Measurements from ENCODE around the gene RASSF7. TPM values are rescaled to one million over a fixed set of nuclear protein-coding genes. Genes with fewer than 3 reads are reported as not detected.

The RASSF7 gene
- total RNA-seq, 1 experiment from 2014 or later, result 36.2 TPM

DNA sequence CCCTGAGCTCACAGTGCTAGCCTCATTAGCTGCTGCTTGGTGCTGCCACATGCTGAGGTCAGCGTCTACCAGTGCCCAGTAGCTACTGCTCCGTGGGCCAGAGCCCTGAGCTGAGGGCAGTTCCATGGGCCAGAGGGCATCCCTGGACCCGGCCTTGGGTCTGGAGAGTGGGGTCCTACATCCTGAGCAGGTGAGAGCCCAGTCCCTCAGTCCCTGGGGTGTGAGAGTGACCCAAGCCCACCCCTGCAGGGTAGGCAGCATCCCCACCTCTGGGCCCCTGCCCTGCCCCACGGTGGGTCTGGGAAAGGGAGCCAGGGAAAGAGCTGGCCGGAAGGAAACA, 10.1 kb upstream of the RASSF7 start:
- ChIA-PET CTCF (no interaction called here), POLR2A (ENCODE audit: unreplicated experiment) (interaction anchor here (0.6 kb wide), 2 partner anchors 146 to 226 kb away, joined by 3 to 6 read pairs; no protein-coding TSS in a partner anchor)
- Histone ChIP-seq H2AFZ (no peak overlapping the region), H3K79me2 (ENCODE audit: low read depth) (no peaks in the 10 kb centered on the region), H3K4me2 (no peak overlapping the region), H3K4me3 (no peak overlapping the region), H3K4me1 (replicated peaks; ENCODE audit: insufficient read depth) (no peaks in the 10 kb centered on the region), H3K9me2 (ENCODE audit: insufficient read depth) (no peaks in the 10 kb centered on the region), H3K36me3 (ENCODE audit: low read depth) (no peaks in the 10 kb centered on the region), H3K27me3 (ENCODE audit: insufficient read depth, low read depth) (no peaks in the 10 kb centered on the region), H3K27ac (no peak overlapping the region), H4K20me1 (ENCODE audit: insufficient read depth) (no peaks in the 10 kb centered on the region), H3F3A (ENCODE audit: insufficient read depth, low read depth) (no peaks in the 10 kb centered on the region), H3K9me3 (ENCODE audit: insufficient read depth, low read depth) (no peaks in the 10 kb centered on the region)
- TF ChIP-seq, protein P1, sequence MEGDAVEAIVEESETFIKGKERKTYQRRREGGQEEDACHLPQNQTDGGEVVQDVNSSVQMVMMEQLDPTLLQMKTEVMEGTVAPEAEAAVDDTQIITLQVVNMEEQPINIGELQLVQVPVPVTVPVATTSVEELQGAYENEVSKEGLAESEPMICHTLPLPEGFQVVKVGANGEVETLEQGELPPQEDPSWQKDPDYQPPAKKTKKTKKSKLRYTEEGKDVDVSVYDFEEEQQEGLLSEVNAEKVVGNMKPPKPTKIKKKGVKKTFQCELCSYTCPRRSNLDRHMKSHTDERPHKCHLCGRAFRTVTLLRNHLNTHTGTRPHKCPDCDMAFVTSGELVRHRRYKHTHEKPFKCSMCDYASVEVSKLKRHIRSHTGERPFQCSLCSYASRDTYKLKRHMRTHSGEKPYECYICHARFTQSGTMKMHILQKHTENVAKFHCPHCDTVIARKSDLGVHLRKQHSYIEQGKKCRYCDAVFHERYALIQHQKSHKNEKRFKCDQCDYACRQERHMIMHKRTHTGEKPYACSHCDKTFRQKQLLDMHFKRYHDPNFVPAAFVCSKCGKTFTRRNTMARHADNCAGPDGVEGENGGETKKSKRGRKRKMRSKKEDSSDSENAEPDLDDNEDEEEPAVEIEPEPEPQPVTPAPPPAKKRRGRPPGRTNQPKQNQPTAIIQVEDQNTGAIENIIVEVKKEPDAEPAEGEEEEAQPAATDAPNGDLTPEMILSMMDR (conservative IDR thresholded peaks at IDR 0.05), result no peak
- no peak for TF ChIP-seq EZH2 (IDR thresholded peaks at IDR 0.05; ENCODE audit: low read depth)
- intact Hi-C loops (cut with micrococcal nuclease; ENCODE audit: unreplicated experiment), result no loop called here
- no peak for DNase-seq
- no TSS peak for BruUV-seq (replicated peaks)

DNA sequence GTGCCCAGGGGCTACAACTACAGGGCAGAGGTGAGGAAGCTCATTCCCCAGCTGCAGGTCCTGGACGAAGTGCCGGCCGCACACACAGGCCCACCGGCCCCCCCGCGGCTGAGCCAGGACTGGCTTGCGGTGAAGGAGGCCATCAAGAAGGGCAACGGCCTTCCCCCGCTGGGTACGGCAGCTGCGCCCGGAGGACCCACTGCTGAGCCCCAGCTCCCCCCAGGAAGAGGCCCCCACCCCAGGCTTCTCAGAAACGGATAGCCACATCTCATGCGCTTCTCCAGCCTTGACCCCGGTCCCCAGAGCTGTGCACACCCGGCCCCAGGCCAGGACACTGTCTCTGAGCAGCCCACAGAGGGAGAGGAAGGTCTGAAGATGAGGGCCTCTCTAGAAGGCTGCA, 9.6 kb upstream of the RASSF7 start:
- DNase-seq, result no peak
- CTCF ChIA-PET, result no interaction called here
- BruUV-seq (replicated peaks), result no TSS peak
- Histone ChIP-seq H3F3A (ENCODE audit: insufficient read depth, low read depth) (no peaks in the 10 kb centered on the region), H4K20me1 (ENCODE audit: insufficient read depth) (no peaks in the 10 kb centered on the region), H3K27me3 (ENCODE audit: insufficient read depth, low read depth) (no peaks in the 10 kb centered on the region), H3K79me2 (ENCODE audit: low read depth) (no peaks in the 10 kb centered on the region), H3K36me3 (ENCODE audit: low read depth) (no peaks in the 10 kb centered on the region), H3K4me1 (replicated peaks; ENCODE audit: insufficient read depth) (no peaks in the 10 kb centered on the region), H3K9me2 (ENCODE audit: insufficient read depth) (no peaks in the 10 kb centered on the region), H3K4me3 (no peak overlapping the region), H3K27ac (no peak overlapping the region), H3K9me3 (ENCODE audit: insufficient read depth, low read depth) (no peaks in the 10 kb centered on the region), H3K4me2 (no peak overlapping the region), H2AFZ (no peak overlapping the region)
- TF ChIP-seq, protein P1 (conservative IDR thresholded peaks at IDR 0.05), result no peak
- no peak for TF ChIP-seq EZH2 (IDR thresholded peaks at IDR 0.05; ENCODE audit: low read depth)
- intact Hi-C loops (cut with micrococcal nuclease; ENCODE audit: unreplicated experiment), result no loop called here
- POLR2A ChIA-PET (ENCODE audit: unreplicated experiment), result interaction anchor here (0.6 kb wide), 2 partner anchors 146 to 226 kb away, joined by 3 to 6 read pairs; no protein-coding TSS in a partner anchor

- no peak overlapping the region for H3K27ac ChIP-seq
- H3K4me1 ChIP-seq (replicated peaks; ENCODE audit: insufficient read depth), result no peaks in the 10 kb centered on the region
- H3K9me3 ChIP-seq (ENCODE audit: insufficient read depth, low read depth), result no peaks in the 10 kb centered on the region
- BruUV-seq (replicated peaks), result no TSS peak
- H3K4me3 ChIP-seq, result no peak overlapping the region
- POLR2A ChIA-PET (ENCODE audit: unreplicated experiment), result no interaction called here
- intact Hi-C loops (cut with micrococcal nuclease; ENCODE audit: unreplicated experiment), result no loop called here
- TF ChIP-seq, protein P1 (conservative IDR thresholded peaks at IDR 0.05), result no peak
- TF ChIP-seq EZH2 (IDR thresholded peaks at IDR 0.05; ENCODE audit: low read depth), result no peak
- DNase-seq, result no peak
- H4K20me1 ChIP-seq (ENCODE audit: insufficient read depth), result no peaks in the 10 kb centered on the region
- H2AFZ ChIP-seq, result no peak overlapping the region
- no peaks in the 10 kb centered on the region for H3K9me2 ChIP-seq (ENCODE audit: insufficient read depth)
- H3K79me2 ChIP-seq (ENCODE audit: low read depth), result no peaks in the 10 kb centered on the region
- no peak overlapping the region for H3K4me2 ChIP-seq
- CTCF ChIA-PET, result no interaction called here
- H3K27me3 ChIP-seq (ENCODE audit: insufficient read depth, low read depth), result no peaks in the 10 kb centered on the region
- H3F3A ChIP-seq (ENCODE audit: insufficient read depth, low read depth), result no peaks in the 10 kb centered on the region
- no peaks in the 10 kb centered on the region for H3K36me3 ChIP-seq (ENCODE audit: low read depth)
Observed at GRCh38 chr11:551596-551995, 9.2 kb upstream of the RASSF7 start.
